ENCODE data around the gene C4orf36.

The C4orf36 gene

DNA sequence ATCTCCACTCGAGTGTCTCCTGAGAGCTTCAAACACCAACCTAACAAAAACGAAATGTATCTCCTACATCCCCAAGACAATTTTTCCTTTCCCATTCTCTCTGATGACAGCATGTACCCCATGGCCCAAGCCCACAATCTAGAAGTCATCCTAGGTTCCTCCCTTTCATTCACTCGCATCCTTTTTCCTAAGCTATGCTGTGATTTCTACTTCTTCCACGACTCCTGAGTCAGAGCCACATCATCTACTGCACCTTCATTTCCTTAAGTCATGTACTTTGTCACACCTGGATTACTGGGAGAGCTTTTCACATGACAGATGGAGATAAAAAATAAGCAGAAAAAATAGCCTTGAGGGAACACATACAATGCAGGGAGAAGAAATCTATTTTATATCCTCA, 20.1 kb downstream of the C4orf36 start:
- peaks cover 8% of the 10 kb centered on the region for H3K9me3 Mint-ChIP-seq

DNA sequence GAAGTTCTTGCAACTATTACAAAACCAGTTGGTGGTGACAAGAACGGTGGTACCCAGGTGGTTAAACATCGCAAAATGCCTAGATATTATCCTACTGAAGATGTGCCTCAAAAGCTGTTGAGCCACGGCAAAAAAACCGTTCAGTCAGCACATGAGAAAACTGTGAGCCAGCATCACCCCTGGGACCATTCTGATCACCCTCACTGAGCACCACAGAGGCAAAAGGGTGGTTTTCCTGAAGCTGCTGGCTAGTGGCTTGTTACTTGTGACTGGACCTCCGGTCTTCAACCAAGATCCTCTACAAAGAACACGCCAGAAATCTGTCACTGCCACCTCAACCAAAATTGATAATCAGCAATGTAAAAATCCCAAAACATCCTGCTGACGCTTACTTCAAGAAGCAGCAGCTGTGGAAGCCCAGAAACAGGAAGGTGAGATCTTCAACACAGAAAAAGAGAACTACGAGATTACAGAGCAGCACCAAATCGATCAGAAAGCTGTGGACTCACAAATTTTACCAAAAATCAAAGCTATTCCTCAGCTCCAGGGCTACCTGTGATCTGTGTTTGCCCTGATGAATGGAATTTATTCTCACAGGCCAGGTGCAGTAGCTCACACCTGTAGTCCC, 21.7 kb downstream of the C4orf36 start:
- Mint-ChIP-seq H3K27me3 (ENCODE audit: low read depth) (no peaks in the 10 kb centered on the region), H3K36me3 (ENCODE audit: low read depth) (no peaks in the 10 kb centered on the region), H3K4me1 (no peaks in the 10 kb centered on the region), H3K27ac (no peak overlapping the region), H3K4me3 (no peak overlapping the region), H3K9me3 (peaks cover 6% of the 10 kb centered on the region)
- no peak for TF ChIP-seq CTCF (IDR thresholded peaks at IDR 0.05; ENCODE audit: unreplicated experiment in 3 of 3)

More for the DNA sequence above, 20.1 kb downstream of the C4orf36 start:
- H3K36me3 Mint-ChIP-seq (ENCODE audit: low read depth) = peaks cover 2% of the 10 kb centered on the region
- H3K4me1 Mint-ChIP-seq = peaks cover 3% of the 10 kb centered on the region
- no peak overlapping the region for H3K4me3 Mint-ChIP-seq
- TF ChIP-seq CTCF (IDR thresholded peaks at IDR 0.05; ENCODE audit: unreplicated experiment in 3 of 3) = no peak
- no peak overlapping the region for H3K27ac Mint-ChIP-seq
- no peaks in the 10 kb centered on the region for H3K27me3 Mint-ChIP-seq (ENCODE audit: low read depth)

- Mint-ChIP-seq H3K4me1 (no peaks in the 10 kb centered on the region), H3K27me3 (ENCODE audit: low read depth) (no peaks in the 10 kb centered on the region), H3K36me3 (ENCODE audit: low read depth) (no peaks in the 10 kb centered on the region), H3K4me3 (no peak overlapping the region), H3K27ac (no peak overlapping the region), H3K9me3 (no peaks in the 10 kb centered on the region)
- TF ChIP-seq CTCF (IDR thresholded peaks at IDR 0.05; ENCODE audit: unreplicated experiment in 3 of 3) = no peak
Measured at GRCh38 chr4:86857341-86858052, 34.7 kb downstream of the C4orf36 start.

- H3K36me3 Mint-ChIP-seq (ENCODE audit: low read depth) = no peaks in the 10 kb centered on the region
- TF ChIP-seq CTCF (IDR thresholded peaks at IDR 0.05; ENCODE audit: unreplicated experiment in 3 of 3) = no peak
Measured at GRCh38 chr4:86856896-86857295, 35.3 kb downstream of the C4orf36 start.

DNA sequence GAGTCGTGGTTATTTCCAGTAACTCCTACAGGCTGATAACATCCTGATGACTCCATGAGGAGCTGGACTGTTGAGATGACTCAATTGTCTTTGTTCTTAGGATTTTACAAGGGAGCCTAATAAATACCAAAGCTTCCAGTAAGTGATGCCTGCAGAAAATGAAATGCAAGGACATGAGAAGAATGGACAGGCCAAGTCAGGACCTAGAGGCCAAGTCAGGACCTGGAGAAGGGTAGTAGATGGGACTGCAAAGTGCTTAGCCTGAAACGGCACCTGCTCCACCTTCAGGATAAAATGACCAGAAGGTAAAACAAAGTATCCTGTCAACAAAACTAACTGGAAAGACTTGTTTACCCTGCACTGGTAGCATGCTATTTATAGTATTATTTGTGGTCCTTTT, 36.6 kb downstream of the C4orf36 start:
- Mint-ChIP-seq H3K4me1 (no peaks in the 10 kb centered on the region), H3K36me3 (ENCODE audit: low read depth) (no peaks in the 10 kb centered on the region), H3K27me3 (ENCODE audit: low read depth) (no peaks in the 10 kb centered on the region), H3K27ac (no peak overlapping the region), H3K4me3 (no peak overlapping the region), H3K9me3 (no peaks in the 10 kb centered on the region)
- no peak for TF ChIP-seq CTCF (IDR thresholded peaks at IDR 0.05; ENCODE audit: unreplicated experiment in 3 of 3)

More at GRCh38 chr4:86856896-86857295, 35.3 kb downstream of the C4orf36 start:
- no peaks in the 10 kb centered on the region for H3K4me1 Mint-ChIP-seq
- no peaks in the 10 kb centered on the region for H3K27me3 Mint-ChIP-seq (ENCODE audit: low read depth)
- no peak overlapping the region for H3K27ac Mint-ChIP-seq
- H3K9me3 Mint-ChIP-seq = no peaks in the 10 kb centered on the region
- no peak overlapping the region for H3K4me3 Mint-ChIP-seq

DNA sequence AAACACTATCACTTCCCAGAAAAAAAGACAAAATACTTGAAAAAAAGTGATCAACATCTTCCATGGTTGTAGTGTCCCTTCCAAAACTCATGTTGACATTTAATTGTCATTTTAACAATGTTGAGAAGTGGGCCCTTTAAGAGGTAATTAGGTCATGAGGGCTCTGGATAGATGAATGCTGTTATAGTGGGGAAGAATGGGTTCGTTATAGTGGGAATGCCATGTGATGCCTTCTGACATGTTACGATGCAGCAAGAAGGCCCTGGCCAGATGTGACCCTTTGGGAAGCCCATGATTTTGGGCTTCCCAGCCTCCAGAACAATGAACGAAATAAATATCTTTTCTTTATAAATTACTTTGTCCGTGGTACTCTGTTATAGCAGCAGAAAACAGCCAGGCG, 39.0 kb downstream of the C4orf36 start:
- no peak for TF ChIP-seq CTCF (IDR thresholded peaks at IDR 0.05; ENCODE audit: unreplicated experiment in 3 of 3)
- no peak overlapping the region for H3K4me3 Mint-ChIP-seq
- no peaks in the 10 kb centered on the region for H3K27me3 Mint-ChIP-seq (ENCODE audit: low read depth)
- H3K4me1 Mint-ChIP-seq = no peaks in the 10 kb centered on the region
- H3K36me3 Mint-ChIP-seq (ENCODE audit: low read depth) = no peaks in the 10 kb centered on the region
- H3K27ac Mint-ChIP-seq = no peak overlapping the region
- no peaks in the 10 kb centered on the region for H3K9me3 Mint-ChIP-seq
